Measurements from ENCODE around the gene ADPRHL1.

- TF ChIP-seq POLR2AphosphoS5 (IDR thresholded peaks at IDR 0.05; ENCODE audit: low read depth, low read length): no peak
- TF ChIP-seq POLR2A (IDR thresholded peaks at IDR 0.05; ENCODE audit: low read depth, low read length): no peak
- no peak for TF ChIP-seq POU2F2 (IDR thresholded peaks at IDR 0.05; ENCODE audit: low read depth, low read length)
- no peak for TF ChIP-seq SPI1 (IDR thresholded peaks at IDR 0.05; ENCODE audit: low read depth, low read length)
- no peak for TF ChIP-seq TAF1 (IDR thresholded peaks at IDR 0.05; ENCODE audit: low read depth, low read length)
- no peak for TF ChIP-seq PAX5 (IDR thresholded peaks at IDR 0.05; ENCODE audit: insufficient read depth, low read length, severe bottlenecking)
These were observed 47.6 kb downstream of the ADPRHL1 start for GRCh38 chr13:113405481-113406300.
